Naive thymus-derived CD4-positive, alpha-beta T cell (primary cell): ENCODE data around the gene CCL20. TPM values are rescaled to one million over a fixed set of nuclear protein-coding genes. Genes with fewer than 3 reads are reported as not detected.

ENCODE experiments used
- ATAC-seq: fragments of 150-1000 bp; cut with Tn5 transposase; 2 replicates; pipeline ENCODE4 v1.10.0; 2021; ENCODE audit warnings: mild to moderate bottlenecking, moderate library complexity
- CTCF ChIA-PET: fragments of 350-600 bp; sonication (Branson Sonifier 250); formaldehyde crosslinking; loops from one replicate; lab custom pipeline; 2021; ENCODE audit warnings: antibody characterized with exemption; lab: Charles Lee
- POLR2A ChIA-PET: fragments of 350-600 bp; sonication (Branson Sonifier 250); formaldehyde crosslinking; loops from one replicate; lab custom pipeline; 2021; ENCODE audit warnings: antibody characterized with exemption, inconsistent platforms; lab: Charles Lee
- DNase-seq, 9 donors: peaks; one replicate each; pipeline versions ENCODE4 v3.0.0 to v3.0.0-alpha.2; 2020 to 2022; ENCODE audit warnings: mixed read lengths in 1 of 9
- H3K27ac ChIP-seq: one replicate; pipeline ENCODE4 v1.7.0; 2013; ENCODE audit warnings: mild to moderate bottlenecking, low read depth, low read length, moderate library complexity
- H3K27me3 ChIP-seq, 2 donors: one replicate each; pipeline ENCODE4 v1.7.0; 2013; ENCODE audit warnings: low read length in 2 of 2, mild to moderate bottlenecking in 2 of 2, moderate library complexity in 2 of 2; ENCODE audit not compliant: control insufficient read depth in 2 of 2, insufficient read depth in 2 of 2
- H3K36me3 ChIP-seq, 3 experiments: 1 replicate in 2 of 3; 2 replicates in 1 of 3; pipeline ENCODE4 v1.7.0; 2013; ENCODE audit warnings: low read length in 3 of 3, mild to moderate bottlenecking in 3 of 3, moderate library complexity in 1 of 3; ENCODE audit not compliant: insufficient read depth in 3 of 3, control insufficient read depth in 2 of 3
- H3K4me1 ChIP-seq, 2 donors: one replicate each; pipeline ENCODE4 v1.7.0; 2013; ENCODE audit warnings: low read length in 2 of 2, mild to moderate bottlenecking in 2 of 2, moderate library complexity in 1 of 2; ENCODE audit not compliant: control insufficient read depth in 2 of 2, insufficient read depth in 2 of 2
- H3K4me3 ChIP-seq: 2 replicates; pipeline ENCODE4 v1.7.0; 2013; ENCODE audit warnings: mild to moderate bottlenecking, low read length
- H3K9me3 ChIP-seq, 3 experiments: 1 replicate in 2 of 3; 2 replicates in 1 of 3; pipeline ENCODE4 v1.7.0; 2013; ENCODE audit warnings: low read length in 3 of 3; ENCODE audit not compliant: control insufficient read depth in 2 of 3
- H3K27ac Mint-ChIP-seq, 9 donors: one replicate each; pipeline ENCODE4 v1.8.0; 2020 to 2022; ENCODE audit warnings: mixed read lengths in 9 of 9, mild to moderate bottlenecking in 8 of 9, moderate library complexity in 5 of 9, inconsistent platforms in 2 of 9
- H3K27me3 Mint-ChIP-seq, 5 donors: one replicate each; pipeline ENCODE4 v1.8.0; 2021 to 2022; ENCODE audit warnings: mixed read lengths in 5 of 5, mild to moderate bottlenecking in 1 of 5
- H3K36me3 Mint-ChIP-seq, 5 donors: one replicate each; pipeline ENCODE4 v1.8.0; 2020 to 2022; ENCODE audit warnings: mixed read lengths in 5 of 5, mild to moderate bottlenecking in 3 of 5, inconsistent platforms in 1 of 5
- H3K4me1 Mint-ChIP-seq, 7 donors: one replicate each; pipeline ENCODE4 v1.8.0; 2020 to 2022; ENCODE audit warnings: mixed read lengths in 7 of 7, mild to moderate bottlenecking in 3 of 7, inconsistent platforms in 1 of 7
- H3K4me3 Mint-ChIP-seq, 10 donors: one replicate each; pipeline ENCODE4 v1.8.0; 2020 to 2022; ENCODE audit warnings: mild to moderate bottlenecking in 10 of 10, mixed read lengths in 10 of 10, moderate library complexity in 6 of 10, inconsistent platforms in 2 of 10
- H3K9me3 Mint-ChIP-seq, 11 donors: one replicate each; pipeline ENCODE4 v1.8.0; 2020 to 2022; ENCODE audit warnings: mixed read lengths in 11 of 11, mild to moderate bottlenecking in 4 of 11, inconsistent platforms in 1 of 11, moderate library complexity in 1 of 11
- intact Hi-C, 2 donors: fragments of 100-400 bp; cut with micrococcal nuclease; formaldehyde crosslinking; loops; one replicate each; pipeline ENCODE4 v1.15.1; 2023
- polyA plus RNA-seq, 2 donors: library from polyadenylated mRNA; unstranded; fragments of 300-500 nt; fragmentation: Illumina TruSeq; gene quantifications; one replicate each; pipeline ENCODE4 v1.2.3, GENCODE V29; 2021
- total RNA-seq, 6 experiments: library from RNA in 5 of 6; stranded (reverse) in 5 of 6; gene quantifications; 1 replicate in 5 of 6; 2 replicates in 1 of 6; pipeline ENCODE4 v1.2.3 and lab custom pipeline; 2021 to 2026

CCL20 gene
- total and polyA plus RNA-seq, 7 experiments from 2014 or later = 0.36 to 1.9 (median 1.4) TPM; not detected in 4

GRCh38 chr2:227865291-227865690, 51.6 kb downstream of the CCL20 start:
- Histone ChIP-seq H3K9me3 (no peaks in the 10 kb centered on the region), H3K27ac (no peak overlapping the region), H3K4me1 (no peaks in the 10 kb centered on the region), H3K27me3 (no peaks in the 10 kb centered on the region), H3K4me3 (no peak overlapping the region), H3K36me3 (no peaks in the 10 kb centered on the region)
- CTCF ChIA-PET = no interaction called here
- H3K27ac Mint-ChIP-seq = no peak overlapping the region
- peaks cover 0 to 3% (median 0%) of the 10 kb centered on the region in 11 donors for H3K9me3 Mint-ChIP-seq
- H3K27me3 Mint-ChIP-seq = peaks cover 9 to 17% (median 13%) of the 10 kb centered on the region in 5 donors
- intact Hi-C loops = no loop called here
- ATAC-seq = no peak
- H3K36me3 Mint-ChIP-seq = no peaks in the 10 kb centered on the region
- H3K4me1 Mint-ChIP-seq = no peaks in the 10 kb centered on the region
- no peak overlapping the region for H3K4me3 Mint-ChIP-seq
- POLR2A ChIA-PET = interaction anchor here (0.5 kb wide), 1 partner anchor 480 kb away, joined by 4 read pairs; no protein-coding TSS in a partner anchor
- DNase-seq = no peak

Other genes starting within 250 kb of the CCL20 start
- not detected for gene SCYGR2, start 214.9 kb upstream of the CCL20 start, total RNA-seq
- gene SCYGR2, start 214.9 kb upstream of the CCL20 start, polyA plus RNA-seq = not detected
- not detected for gene SCYGR3, start 199.0 kb upstream of the CCL20 start, total RNA-seq
- not detected for gene SCYGR3, start 199.0 kb upstream of the CCL20 start, polyA plus RNA-seq
- gene SCYGR4, start 196.3 kb upstream of the CCL20 start, total RNA-seq = not detected
- gene SCYGR4, start 196.3 kb upstream of the CCL20 start, polyA plus RNA-seq = not detected
- not detected for gene SCYGR5, start 147.0 kb upstream of the CCL20 start, total RNA-seq
- not detected for gene SCYGR5, start 147.0 kb upstream of the CCL20 start, polyA plus RNA-seq
- gene SLC19A3, start 95.8 kb upstream of the CCL20 start, total RNA-seq = not detected
- not detected for gene SLC19A3, start 95.8 kb upstream of the CCL20 start, polyA plus RNA-seq
- gene SCYGR6, start 89.1 kb upstream of the CCL20 start, total RNA-seq = not detected
- gene SCYGR6, start 89.1 kb upstream of the CCL20 start, polyA plus RNA-seq = not detected
- not detected for gene SCYGR7, start 85.5 kb upstream of the CCL20 start, total RNA-seq
- not detected for gene SCYGR7, start 85.5 kb upstream of the CCL20 start, polyA plus RNA-seq
- not detected for gene SCYGR8, start 67.9 kb upstream of the CCL20 start, total RNA-seq
- not detected for gene SCYGR8, start 67.9 kb upstream of the CCL20 start, polyA plus RNA-seq
- gene DAW1, start 57.8 kb downstream of the CCL20 start, total RNA-seq = not detected
- gene DAW1, start 57.8 kb downstream of the CCL20 start, polyA plus RNA-seq = not detected